ENCODE results near the gene FANCC.

Gene FANCC

DNA sequence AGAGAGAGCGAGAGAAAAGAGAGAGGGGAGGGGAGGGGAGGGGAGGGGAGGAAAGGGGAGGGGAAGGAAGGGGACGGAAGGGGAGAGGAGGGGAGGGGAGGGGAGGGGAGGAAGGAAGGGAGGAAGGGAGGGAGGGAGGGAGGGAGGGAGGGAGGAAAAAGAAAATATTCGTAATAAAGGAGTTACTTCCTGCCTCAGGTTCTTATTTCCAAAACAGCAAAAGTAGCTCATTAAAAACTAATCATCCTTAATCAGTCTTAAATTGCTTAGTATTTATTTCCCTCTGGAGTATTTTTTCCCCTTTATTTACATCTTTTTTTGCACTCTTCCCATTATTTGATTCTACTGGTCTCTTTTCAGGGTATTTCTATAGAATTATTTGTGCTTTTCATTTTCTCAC is 162.3 kb downstream of the FANCC start:
- TF ChIP-seq, protein P1, sequence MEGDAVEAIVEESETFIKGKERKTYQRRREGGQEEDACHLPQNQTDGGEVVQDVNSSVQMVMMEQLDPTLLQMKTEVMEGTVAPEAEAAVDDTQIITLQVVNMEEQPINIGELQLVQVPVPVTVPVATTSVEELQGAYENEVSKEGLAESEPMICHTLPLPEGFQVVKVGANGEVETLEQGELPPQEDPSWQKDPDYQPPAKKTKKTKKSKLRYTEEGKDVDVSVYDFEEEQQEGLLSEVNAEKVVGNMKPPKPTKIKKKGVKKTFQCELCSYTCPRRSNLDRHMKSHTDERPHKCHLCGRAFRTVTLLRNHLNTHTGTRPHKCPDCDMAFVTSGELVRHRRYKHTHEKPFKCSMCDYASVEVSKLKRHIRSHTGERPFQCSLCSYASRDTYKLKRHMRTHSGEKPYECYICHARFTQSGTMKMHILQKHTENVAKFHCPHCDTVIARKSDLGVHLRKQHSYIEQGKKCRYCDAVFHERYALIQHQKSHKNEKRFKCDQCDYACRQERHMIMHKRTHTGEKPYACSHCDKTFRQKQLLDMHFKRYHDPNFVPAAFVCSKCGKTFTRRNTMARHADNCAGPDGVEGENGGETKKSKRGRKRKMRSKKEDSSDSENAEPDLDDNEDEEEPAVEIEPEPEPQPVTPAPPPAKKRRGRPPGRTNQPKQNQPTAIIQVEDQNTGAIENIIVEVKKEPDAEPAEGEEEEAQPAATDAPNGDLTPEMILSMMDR (IDR thresholded peaks at IDR 0.05; ENCODE audit: control insufficient read depth, insufficient read depth, low read depth, low read length, missing control alignments) = no peak
- DNase-seq (ENCODE audit: low read depth) = no peak
- no peak overlapping the region for H3K4me3 ChIP-seq (ENCODE audit: control insufficient read depth, low read depth, low read length)

DNA sequence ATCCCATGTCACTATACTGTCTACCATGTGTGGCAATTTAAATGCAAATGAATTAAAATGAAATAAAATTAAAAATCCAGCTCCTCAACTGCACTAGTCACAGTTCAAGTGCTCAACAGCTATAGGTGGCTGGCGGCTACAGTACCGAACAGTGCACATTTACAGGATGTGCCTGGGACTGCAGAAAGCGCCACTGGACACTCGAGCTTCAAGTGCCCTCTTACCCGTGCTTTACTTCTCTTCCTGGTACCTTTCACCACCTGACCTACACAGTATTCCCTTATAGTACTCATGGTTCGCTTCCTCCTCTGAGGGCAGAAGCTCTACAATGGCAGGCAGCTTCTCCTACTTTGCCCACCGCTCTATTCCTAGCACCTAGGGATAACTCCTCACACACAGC is 166.6 kb downstream of the FANCC start:
- TF ChIP-seq, protein P1 (IDR thresholded peaks at IDR 0.05; ENCODE audit: control insufficient read depth, insufficient read depth, low read depth, low read length, missing control alignments) = no peak
- no peak overlapping the region for H3K4me3 ChIP-seq (ENCODE audit: control insufficient read depth, low read depth, low read length)
- DNase-seq (ENCODE audit: low read depth) = no peak

DNA sequence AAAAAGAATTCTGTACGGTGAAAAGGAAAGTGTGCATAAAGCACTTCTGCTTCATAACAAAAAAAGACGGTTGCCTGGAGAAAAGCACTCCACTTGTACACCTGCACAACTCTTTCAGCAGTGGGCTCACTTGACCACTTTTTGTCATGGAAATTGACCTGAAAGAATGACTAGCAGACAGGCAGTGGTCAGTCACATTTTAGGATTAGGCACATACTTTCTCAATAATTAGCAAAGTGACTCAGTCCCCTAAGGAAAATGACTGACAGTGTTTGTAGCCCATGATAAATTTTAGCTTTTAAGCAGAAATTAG is 169.3 kb downstream of the FANCC start:
- TF ChIP-seq, protein P1 (IDR thresholded peaks at IDR 0.05; ENCODE audit: control insufficient read depth, insufficient read depth, low read depth, low read length, missing control alignments) = no peak
- no peak for DNase-seq (ENCODE audit: low read depth)
- H3K4me3 ChIP-seq (ENCODE audit: control insufficient read depth, low read depth, low read length) = no peak overlapping the region

DNA sequence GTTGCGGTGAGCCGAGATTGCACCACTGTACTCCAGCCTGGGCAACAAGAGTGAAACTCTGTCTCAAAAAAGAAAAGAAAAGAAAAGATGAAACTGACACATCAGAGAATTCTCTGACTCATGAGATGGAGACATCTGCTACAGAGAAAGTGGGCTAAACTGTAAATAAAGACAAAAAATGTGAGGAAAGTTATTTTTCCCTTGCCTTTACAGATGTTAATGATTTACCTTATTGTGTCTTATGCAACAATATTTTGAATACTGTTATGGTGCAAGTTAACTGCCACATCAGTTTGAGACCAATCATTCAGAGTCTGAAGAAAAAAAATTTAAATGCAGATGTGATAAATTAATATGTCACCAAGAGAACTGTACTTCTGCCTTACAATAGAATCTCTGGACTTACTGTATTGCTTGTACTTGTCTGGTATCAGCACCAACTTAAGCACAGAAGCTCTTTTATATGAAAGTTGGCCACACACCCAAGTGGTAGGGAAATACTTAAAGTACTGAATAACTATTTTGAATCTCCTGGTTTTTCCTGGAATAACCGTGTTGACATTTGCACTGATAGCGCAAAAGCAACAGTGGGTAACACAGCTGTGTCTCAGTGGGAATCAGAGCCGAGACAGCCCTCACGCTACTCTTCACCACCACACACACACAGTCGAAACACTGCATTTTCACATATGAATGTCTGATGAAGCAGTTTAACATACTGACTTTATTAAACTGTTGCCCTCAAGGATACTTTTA is 169.9 kb downstream of the FANCC start:
- DNase-seq (ENCODE audit: low read depth) = no peak
- TF ChIP-seq, protein P1 (IDR thresholded peaks at IDR 0.05; ENCODE audit: control insufficient read depth, insufficient read depth, low read depth, low read length, missing control alignments) = no peak
- H3K4me3 ChIP-seq (ENCODE audit: control insufficient read depth, low read depth, low read length) = no peak overlapping the region

DNA sequence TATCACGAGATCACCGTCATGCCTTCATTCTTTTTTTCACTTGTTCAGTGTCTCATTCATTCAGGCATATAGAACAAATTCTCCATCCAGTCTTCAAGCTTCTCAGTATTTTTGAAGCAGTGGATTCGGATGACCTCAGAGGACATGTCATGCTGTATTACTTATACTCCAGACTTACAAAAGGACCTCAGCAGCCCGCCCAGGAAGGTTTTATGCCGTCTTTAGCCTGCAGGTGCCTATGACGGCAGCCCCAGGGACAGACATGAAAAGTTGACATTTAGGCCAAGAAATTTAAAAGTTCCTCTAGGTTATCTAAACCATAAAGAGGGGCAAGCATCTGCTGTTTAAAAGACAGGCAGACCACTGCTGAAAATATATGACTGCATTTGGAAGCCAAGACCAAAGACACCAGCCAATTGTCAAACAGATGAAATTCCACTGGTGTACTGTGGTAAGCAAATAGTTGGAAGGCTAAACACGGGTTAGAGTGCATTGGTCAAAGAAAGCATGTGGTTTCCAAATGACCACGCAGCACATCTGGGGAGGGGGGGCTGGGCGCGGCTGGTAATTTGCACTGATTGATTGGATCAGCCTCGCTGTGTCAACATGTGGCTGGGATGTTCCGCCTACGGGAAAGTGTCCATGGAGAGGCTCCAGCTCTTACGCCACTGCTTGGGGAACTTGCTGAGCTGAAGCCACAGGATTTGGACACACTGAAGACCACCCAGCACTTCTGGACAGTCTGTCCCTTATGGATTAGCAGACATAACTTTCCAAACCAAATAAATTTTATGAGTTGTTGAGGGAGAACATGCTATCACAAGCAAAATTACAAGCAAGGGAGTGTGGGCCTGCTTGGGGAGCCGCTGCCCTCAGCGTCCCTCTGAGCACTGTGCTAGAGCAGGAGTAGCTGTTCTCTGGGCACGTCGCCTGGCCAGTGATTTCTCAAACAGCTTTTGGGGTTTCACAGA is 173.6 kb downstream of the FANCC start:
- peak; percentile 74 for DNase-seq (ENCODE audit: low read depth)
- TF ChIP-seq, protein P1 (IDR thresholded peaks at IDR 0.05; ENCODE audit: control insufficient read depth, insufficient read depth, low read depth, low read length, missing control alignments) = no peak

DNA sequence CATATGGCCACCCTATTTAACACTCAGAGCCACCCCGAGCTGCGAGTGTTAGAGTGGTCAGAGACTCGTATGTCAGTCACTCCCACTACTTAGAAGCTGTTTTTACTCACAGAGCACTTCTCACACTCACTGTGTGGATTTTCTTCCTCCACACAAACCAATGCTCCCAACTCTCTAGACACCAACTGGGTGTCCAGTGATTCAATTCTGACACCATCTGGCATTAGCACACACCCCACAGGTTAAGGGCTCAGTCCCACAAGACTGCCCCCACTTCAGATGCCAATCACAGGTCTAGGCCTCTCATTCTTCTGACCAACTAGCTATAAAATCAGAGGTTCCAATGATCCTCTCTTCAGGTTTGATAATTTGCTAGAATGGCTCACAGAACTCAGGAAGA is 174.8 kb downstream of the FANCC start:
- no peak overlapping the region for H3K4me3 ChIP-seq (ENCODE audit: control insufficient read depth, low read depth, low read length)
- no peak for DNase-seq (ENCODE audit: low read depth)
- TF ChIP-seq, protein P1 (IDR thresholded peaks at IDR 0.05; ENCODE audit: control insufficient read depth, insufficient read depth, low read depth, low read length, missing control alignments) = no peak

More for the DNA sequence above, 173.6 kb downstream of the FANCC start:
- H3K4me3 ChIP-seq (ENCODE audit: control insufficient read depth, low read depth, low read length) = no peak overlapping the region
